Memory B cell (primary cell): Measurements from ENCODE around the gene HASPIN.

ENCODE experiments used
- ATAC-seq: fragments of 150-1000 bp; cut with Tn5 transposase; 2 replicates; pipeline ENCODE4 v1.10.0; 2021; ENCODE audit warnings: low read depth, mild to moderate bottlenecking, moderate library complexity
- DNase-seq, 2 donors: peaks; one replicate each; pipeline ENCODE4 v3.0.0; 2022; ENCODE audit warnings: low spot score in 2 of 2
- H3K27ac Mint-ChIP-seq: one replicate; pipeline ENCODE4 v1.8.0; 2022; ENCODE audit warnings: mild to moderate bottlenecking, moderate library complexity, mixed read lengths
- H3K27me3 Mint-ChIP-seq: one replicate; pipeline ENCODE4 v1.8.0; 2022; ENCODE audit warnings: mixed read lengths
- H3K36me3 Mint-ChIP-seq: one replicate; pipeline ENCODE4 v1.8.0; 2022; ENCODE audit warnings: mild to moderate bottlenecking, mixed read lengths
- H3K4me1 Mint-ChIP-seq: one replicate; pipeline ENCODE4 v1.8.0; 2022; ENCODE audit warnings: mixed read lengths
- H3K4me3 Mint-ChIP-seq: one replicate; pipeline ENCODE4 v1.8.0; 2022; ENCODE audit warnings: mild to moderate bottlenecking, moderate library complexity, mixed read lengths
- H3K9me3 Mint-ChIP-seq: one replicate; pipeline ENCODE4 v1.8.0; 2022; ENCODE audit warnings: mixed read lengths

The HASPIN gene

GRCh38 chr17:3723556-3724377 is at the start of gene HASPIN:
Gene HASPIN (plus strand): TSS chr17:3723903. CDS start chr17:3723936, 33 bp downstream.
- Mint-ChIP-seq H3K27ac (peak within 1 kb of the TSS; percentile 81), H3K27me3 (no peaks in the 10 kb centered on the region), H3K4me1 (peaks cover 36% of the 10 kb centered on the region), H3K4me3 (peak within 1 kb of the TSS; percentile 82), H3K36me3 (peaks cover 12% of the 10 kb centered on the region), H3K9me3 (no peaks in the 10 kb centered on the region)
- ATAC-seq, result peak; percentile 86
- peak; percentile 91 to 93 for DNase-seq

- no peak overlapping the region for H3K27ac Mint-ChIP-seq
- H3K27me3 Mint-ChIP-seq, result no peaks in the 10 kb centered on the region
- no peak overlapping the region for H3K4me3 Mint-ChIP-seq
These were observed 47.8 kb upstream of the HASPIN start for GRCh38 chr17:3675886-3676285.

GRCh38 chr17:3678095-3678820 is 45.4 kb upstream of the HASPIN start:
- no peak for ATAC-seq
- Mint-ChIP-seq H3K4me1 (peaks cover 24% of the 10 kb centered on the region), H3K9me3 (no peaks in the 10 kb centered on the region), H3K4me3 (no peak overlapping the region), H3K27me3 (no peaks in the 10 kb centered on the region), H3K27ac (no peak overlapping the region), H3K36me3 (peaks cover 25% of the 10 kb centered on the region)
- no peak for DNase-seq

More at GRCh38 chr17:3675886-3676285, 47.8 kb upstream of the HASPIN start:
- H3K9me3 Mint-ChIP-seq, result no peaks in the 10 kb centered on the region
- H3K4me1 Mint-ChIP-seq, result peaks cover 18% of the 10 kb centered on the region
- no peak for ATAC-seq
- peaks cover 16% of the 10 kb centered on the region for H3K36me3 Mint-ChIP-seq
- DNase-seq, result no peak

- H3K9me3 Mint-ChIP-seq, result no peaks in the 10 kb centered on the region
- H3K27ac Mint-ChIP-seq, result no peak overlapping the region
- no peaks in the 10 kb centered on the region for H3K27me3 Mint-ChIP-seq
- ATAC-seq (no peak), DNase-seq (no peak)
- H3K36me3 Mint-ChIP-seq, result peaks cover 26% of the 10 kb centered on the region
- peaks cover 25% of the 10 kb centered on the region for H3K4me1 Mint-ChIP-seq
- no peak overlapping the region for H3K4me3 Mint-ChIP-seq
These were observed 44.7 kb upstream of the HASPIN start for GRCh38 chr17:3678821-3679530.

- H3K9me3 Mint-ChIP-seq, result no peaks in the 10 kb centered on the region
- DNase-seq (no peak), ATAC-seq (no peak)
- H3K4me1 Mint-ChIP-seq, result peaks cover 27% of the 10 kb centered on the region
- peaks cover 26% of the 10 kb centered on the region for H3K36me3 Mint-ChIP-seq
- no peak overlapping the region for H3K4me3 Mint-ChIP-seq
- H3K27me3 Mint-ChIP-seq, result no peaks in the 10 kb centered on the region
- peak overlapping the region; percentile 73 for H3K27ac Mint-ChIP-seq
These were observed 44.1 kb upstream of the HASPIN start for GRCh38 chr17:3679531-3680126.

- no peak for DNase-seq
- Mint-ChIP-seq H3K27me3 (no peaks in the 10 kb centered on the region), H3K4me3 (no peak overlapping the region), H3K9me3 (no peaks in the 10 kb centered on the region), H3K27ac (no peak overlapping the region), H3K36me3 (peaks cover 23% of the 10 kb centered on the region), H3K4me1 (peaks cover 30% of the 10 kb centered on the region)
- ATAC-seq, result no peak
These were observed 42.6 kb upstream of the HASPIN start for GRCh38 chr17:3681057-3681456.

GRCh38 chr17:3681565-3681964 is 42.1 kb upstream of the HASPIN start:
- no peaks in the 10 kb centered on the region for H3K27me3 Mint-ChIP-seq
- H3K27ac Mint-ChIP-seq, result no peak overlapping the region
- H3K4me1 Mint-ChIP-seq, result peaks cover 30% of the 10 kb centered on the region
- peaks cover 23% of the 10 kb centered on the region for H3K36me3 Mint-ChIP-seq
- H3K9me3 Mint-ChIP-seq, result no peaks in the 10 kb centered on the region
- DNase-seq, result no peak
- ATAC-seq, result no peak
- no peak overlapping the region for H3K4me3 Mint-ChIP-seq

GRCh38 chr17:3682033-3682432 is 41.7 kb upstream of the HASPIN start:
- Mint-ChIP-seq H3K4me1 (peaks cover 30% of the 10 kb centered on the region), H3K36me3 (peaks cover 23% of the 10 kb centered on the region), H3K27ac (no peak overlapping the region), H3K27me3 (no peaks in the 10 kb centered on the region), H3K9me3 (no peaks in the 10 kb centered on the region), H3K4me3 (no peak overlapping the region)
- DNase-seq (no peak), ATAC-seq (no peak)

- Mint-ChIP-seq H3K27me3 (no peaks in the 10 kb centered on the region), H3K27ac (peak overlapping the region; percentile 53), H3K4me3 (peak overlapping the region; percentile 13), H3K4me1 (peaks cover 30% of the 10 kb centered on the region), H3K36me3 (peaks cover 19% of the 10 kb centered on the region), H3K9me3 (no peaks in the 10 kb centered on the region)
- ATAC-seq (peak; percentile 75), DNase-seq (peak; percentile 74)
These were observed 40.6 kb upstream of the HASPIN start for GRCh38 chr17:3683054-3683511.

- no peaks in the 10 kb centered on the region for H3K9me3 Mint-ChIP-seq
- peaks cover 39% of the 10 kb centered on the region for H3K4me1 Mint-ChIP-seq
- no peak overlapping the region for H3K4me3 Mint-ChIP-seq
- peaks cover 29% of the 10 kb centered on the region for H3K36me3 Mint-ChIP-seq
- ATAC-seq (no peak), DNase-seq (peak in 1 of 2 donors; percentile 47)
- no peaks in the 10 kb centered on the region for H3K27me3 Mint-ChIP-seq
- peak overlapping the region; percentile 80 for H3K27ac Mint-ChIP-seq
These were observed 38.5 kb upstream of the HASPIN start for GRCh38 chr17:3685174-3685573.

- H3K4me1 Mint-ChIP-seq, result peaks cover 41% of the 10 kb centered on the region
- peak overlapping the region; percentile 82 for H3K4me3 Mint-ChIP-seq
- peak overlapping the region; percentile 89 for H3K27ac Mint-ChIP-seq
- no peaks in the 10 kb centered on the region for H3K27me3 Mint-ChIP-seq
- ATAC-seq (peak; percentile 19), DNase-seq (peak in 1 of 2 donors; percentile 57)
- H3K9me3 Mint-ChIP-seq, result no peaks in the 10 kb centered on the region
- H3K36me3 Mint-ChIP-seq, result peaks cover 27% of the 10 kb centered on the region
These were observed 35.6 kb upstream of the HASPIN start for GRCh38 chr17:3688027-3688553.

- no peaks in the 10 kb centered on the region for H3K9me3 Mint-ChIP-seq
These were observed 34.8 kb upstream of the HASPIN start for GRCh38 chr17:3688852-3689261.

More at GRCh38 chr17:3688852-3689261, 34.8 kb upstream of the HASPIN start:
- Mint-ChIP-seq H3K4me3 (peak overlapping the region; percentile 82), H3K27me3 (no peaks in the 10 kb centered on the region), H3K4me1 (peaks cover 41% of the 10 kb centered on the region), H3K27ac (peak overlapping the region; percentile 89), H3K36me3 (peaks cover 27% of the 10 kb centered on the region)
- ATAC-seq (peak; percentile 25), DNase-seq (peak in 1 of 2 donors; percentile 59)
